Measurements from ENCODE around the gene ROCK1. TPM values are rescaled to one million over a fixed set of nuclear protein-coding genes. Genes with fewer than 3 reads are reported as not detected.
"Not testable (repeated sequence)": the region's sequence is repeated elsewhere in the genome, so short reads cannot be mapped to it uniquely, and the experiment has no call there.

The ROCK1 gene
- total and polyA plus RNA-seq, 2 donors (not counting 3 experiments of a cell fraction or from before 2014, with no cell fraction given) = 5.3 to 53.0 TPM

DNA sequence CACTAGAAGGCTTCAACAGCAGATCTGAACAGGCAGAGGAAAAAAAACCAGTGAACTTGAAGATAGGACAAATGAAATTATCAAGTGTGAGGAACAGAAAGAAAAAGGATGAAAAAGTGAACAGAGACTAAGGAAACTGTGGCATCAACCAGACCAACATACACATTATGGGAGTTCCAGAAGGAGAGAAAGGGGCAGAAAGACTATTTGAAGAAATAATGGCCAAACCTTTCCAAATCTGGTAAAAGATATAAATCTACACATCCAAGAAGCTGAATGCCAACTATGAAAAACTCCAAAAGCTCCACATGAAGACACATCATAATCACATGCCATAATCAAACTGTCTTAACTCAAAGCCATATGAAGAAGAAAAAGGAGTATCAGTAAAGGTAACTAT lies 79.8 kb downstream of the ROCK1 start:
- no peaks in the 10 kb centered on the region for H4K20me1 ChIP-seq (replicated peaks; ENCODE audit: control insufficient read depth, extremely low read depth, insufficient read depth, low read length)
- DNase-seq (ENCODE audit: low read depth, low spot score) (no peak), FAIRE-seq (no peak)
- no peaks in the 10 kb centered on the region for H3K9me1 ChIP-seq (replicated peaks; ENCODE audit: control insufficient read depth, extremely low read depth, insufficient read depth, low read length)
- intact Hi-C loops (cut with micrococcal nuclease) = no loop called here
- ChIA-PET CTCF (no interaction called here), POLR2A (no interaction called here)
- H3K4me2 ChIP-seq (ENCODE audit: insufficient read depth, low read length) = no peak overlapping the region
- no peak overlapping the region for H3K4me3 ChIP-seq (replicated peaks in 1 of 3; ENCODE audit: insufficient read depth in 1 of 3, low read depth in 1 of 3, low read length in 3 of 3)
- H3K9me3 ChIP-seq (replicated peaks; ENCODE audit: control insufficient read depth, insufficient read depth, low read length) = no peaks in the 10 kb centered on the region
- H3K27ac ChIP-seq (ENCODE audit: insufficient read depth, low read depth, low read length) = no peak overlapping the region
- no peaks in the 10 kb centered on the region for H3K4me1 ChIP-seq (ENCODE audit: control insufficient read depth, extremely low read depth, insufficient read depth, low read length)
- TF ChIP-seq, protein P1, sequence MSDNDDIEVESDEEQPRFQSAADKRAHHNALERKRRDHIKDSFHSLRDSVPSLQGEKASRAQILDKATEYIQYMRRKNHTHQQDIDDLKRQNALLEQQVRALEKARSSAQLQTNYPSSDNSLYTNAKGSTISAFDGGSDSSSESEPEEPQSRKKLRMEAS (IDR thresholded peaks at IDR 0.05; ENCODE audit: insufficient read depth, insufficient read length) = no peak
- no peak for TF ChIP-seq JUN (IDR thresholded peaks at IDR 0.05; ENCODE audit: borderline replicate concordance, insufficient read depth, insufficient read length, low read depth)
- no peak for TF ChIP-seq POLR2AphosphoS5 (IDR thresholded peaks at IDR 0.05; ENCODE audit: insufficient read depth, low read depth, low read length)
- no peak for TF ChIP-seq FOS (IDR thresholded peaks at IDR 0.05; ENCODE audit: borderline replicate concordance, insufficient read depth, low read length)
- TF ChIP-seq MYC (IDR thresholded peaks at IDR 0.05; ENCODE audit: low read depth, low read length) = no peak
- no peak for TF ChIP-seq GATA2 (IDR thresholded peaks at IDR 0.05; ENCODE audit: insufficient read depth, insufficient read length, low read depth, low read length)
- TF ChIP-seq, protein P2, sequence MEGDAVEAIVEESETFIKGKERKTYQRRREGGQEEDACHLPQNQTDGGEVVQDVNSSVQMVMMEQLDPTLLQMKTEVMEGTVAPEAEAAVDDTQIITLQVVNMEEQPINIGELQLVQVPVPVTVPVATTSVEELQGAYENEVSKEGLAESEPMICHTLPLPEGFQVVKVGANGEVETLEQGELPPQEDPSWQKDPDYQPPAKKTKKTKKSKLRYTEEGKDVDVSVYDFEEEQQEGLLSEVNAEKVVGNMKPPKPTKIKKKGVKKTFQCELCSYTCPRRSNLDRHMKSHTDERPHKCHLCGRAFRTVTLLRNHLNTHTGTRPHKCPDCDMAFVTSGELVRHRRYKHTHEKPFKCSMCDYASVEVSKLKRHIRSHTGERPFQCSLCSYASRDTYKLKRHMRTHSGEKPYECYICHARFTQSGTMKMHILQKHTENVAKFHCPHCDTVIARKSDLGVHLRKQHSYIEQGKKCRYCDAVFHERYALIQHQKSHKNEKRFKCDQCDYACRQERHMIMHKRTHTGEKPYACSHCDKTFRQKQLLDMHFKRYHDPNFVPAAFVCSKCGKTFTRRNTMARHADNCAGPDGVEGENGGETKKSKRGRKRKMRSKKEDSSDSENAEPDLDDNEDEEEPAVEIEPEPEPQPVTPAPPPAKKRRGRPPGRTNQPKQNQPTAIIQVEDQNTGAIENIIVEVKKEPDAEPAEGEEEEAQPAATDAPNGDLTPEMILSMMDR (IDR thresholded peaks at IDR 0.05; ENCODE audit: extremely low read depth in 1 of 2, insufficient read depth in 1 of 2, low read depth in 1 of 2, low read length in 2 of 2) = no peak
- TF ChIP-seq EZH2 (IDR thresholded peaks at IDR 0.05; ENCODE audit: borderline replicate concordance, low read depth, low read length, severe bottlenecking) = no peak
- TF ChIP-seq POLR2A (IDR thresholded peaks at IDR 0.05; ENCODE audit: low read depth, low read length) = no peak
- peaks cover 10% of the 10 kb centered on the region for H3K79me2 ChIP-seq (ENCODE audit: control insufficient read depth, insufficient read depth, low read length)
- no peak overlapping the region for H3K9ac ChIP-seq (replicated peaks; ENCODE audit: extremely low read depth, insufficient read depth, low read length)
- dilution Hi-C loops (cut with MboI; ENCODE audit: extremely low pct_ligation_motif_present, low sequenced_read_pairs) = no loop called here
- H2AFZ ChIP-seq (ENCODE audit: low read depth, low read length) = no peak overlapping the region
- no TSS peak for BruUV-seq (replicated peaks)
- peaks cover 0 to 2% of the 10 kb centered on the region in 2 experiments for H3K36me3 ChIP-seq (ENCODE audit: control insufficient read depth in 2 of 2, extremely low read depth in 1 of 2, insufficient read depth in 2 of 2, low read length in 2 of 2)
- H3K27me3 ChIP-seq (ENCODE audit: control insufficient read depth in 2 of 2, insufficient read depth in 2 of 2, low read length in 2 of 2) = no peaks in the 10 kb centered on the region

DNA sequence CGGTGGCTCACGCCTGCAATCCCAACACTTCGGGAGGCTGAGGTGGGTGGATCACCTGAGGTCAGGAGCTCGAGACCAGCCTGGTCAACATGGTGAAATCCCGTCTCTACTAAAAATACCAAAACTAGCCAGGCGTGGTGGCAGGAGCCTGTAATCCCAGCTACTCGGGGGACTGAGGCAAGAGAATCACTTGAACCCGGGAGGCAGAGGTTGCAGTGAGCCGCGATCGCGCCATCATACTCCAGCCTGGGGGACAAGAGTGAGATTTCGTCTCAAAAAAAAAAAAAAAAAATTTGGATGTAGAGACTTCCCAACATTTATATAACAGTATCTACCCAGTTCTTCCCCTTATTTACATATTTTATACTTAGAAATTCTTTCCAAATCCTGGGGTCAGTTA lies 93.4 kb downstream of the ROCK1 start:
- DNase-seq (ENCODE audit: low read depth, low spot score); H3K36me3 ChIP-seq (ENCODE audit: control insufficient read depth in 2 of 2, extremely low read depth in 1 of 2, insufficient read depth in 2 of 2, low read length in 2 of 2); BruUV-seq (replicated peaks); CTCF ChIA-PET; H3K4me3 ChIP-seq (replicated peaks in 1 of 3; ENCODE audit: insufficient read depth in 1 of 3, low read depth in 1 of 3, low read length in 3 of 3); H3K27me3 ChIP-seq (ENCODE audit: control insufficient read depth in 2 of 2, insufficient read depth in 2 of 2, low read length in 2 of 2); FAIRE-seq; H3K79me2 ChIP-seq (ENCODE audit: control insufficient read depth, insufficient read depth, low read length); H3K9me3 ChIP-seq (replicated peaks; ENCODE audit: control insufficient read depth, insufficient read depth, low read length); H3K9ac ChIP-seq (replicated peaks; ENCODE audit: extremely low read depth, insufficient read depth, low read length); H3K27ac ChIP-seq (ENCODE audit: insufficient read depth, low read depth, low read length); H3K9me1 ChIP-seq (replicated peaks; ENCODE audit: control insufficient read depth, extremely low read depth, insufficient read depth, low read length); dilution Hi-C loops (cut with MboI; ENCODE audit: extremely low pct_ligation_motif_present, low sequenced_read_pairs); POLR2A ChIA-PET; H3K4me1 ChIP-seq (ENCODE audit: control insufficient read depth, extremely low read depth, insufficient read depth, low read length); H4K20me1 ChIP-seq (replicated peaks; ENCODE audit: control insufficient read depth, extremely low read depth, insufficient read depth, low read length); H2AFZ ChIP-seq (ENCODE audit: low read depth, low read length); intact Hi-C loops (cut with micrococcal nuclease); H3K4me2 ChIP-seq (ENCODE audit: insufficient read depth, low read length): not testable (repeated sequence)
